Transverse colon (tissue), 4 donors: ENCODE data around the gene AJUBA.

Source experiments
- CTCF ChIP-seq, 5 experiments: fragments of 200-600 bp in 3 of 5; fragments of 450-650 bp in 2 of 5; sonication (generic) in 3 of 5; IDR thresholded peaks; 1 replicate in 2 of 5; 2 replicates in 3 of 5; pipeline ENCODE4 v1.5.1; 2016 to 2017; ENCODE audit warnings: antibody characterized with exemption in 5 of 5, inconsistent platforms in 3 of 5, mild to moderate bottlenecking in 2 of 5, moderate library complexity in 1 of 5
- EP300 ChIP-seq: sonication (generic); formaldehyde crosslinking; IDR thresholded peaks from one replicate; pipeline ENCODE4 v1.6.1; 2017; ENCODE audit warnings: antibody characterized with exemption, low read depth
- POLR2A ChIP-seq: fragments of 450-650 bp; IDR thresholded peaks from one replicate; pipeline ENCODE4 v1.6.1; 2016; ENCODE audit warnings: antibody characterized with exemption, mild to moderate bottlenecking, moderate library complexity
- POLR2AphosphoS5 ChIP-seq, 3 donors: sonication (generic); formaldehyde crosslinking; IDR thresholded peaks; one replicate each; pipeline ENCODE4 v1.6.1; 2016; ENCODE audit warnings: antibody characterized with exemption in 3 of 3

GRCh38 chr14:23023795-23024152 is 41.4 kb upstream of the AJUBA start:
- TF ChIP-seq CTCF (IDR thresholded peaks at IDR 0.05) = no peak
- no peak for TF ChIP-seq POLR2AphosphoS5 (IDR thresholded peaks at IDR 0.05)
- no peak for TF ChIP-seq POLR2A
- TF ChIP-seq EP300 = no peak
